ENCODE results near the gene CD47. TPM values are rescaled to one million over a fixed set of nuclear protein-coding genes. Genes with fewer than 3 reads are reported as not detected.

Gene CD47
- total RNA-seq, 1 experiment from 2014 or later, result 89.7 TPM

DNA sequence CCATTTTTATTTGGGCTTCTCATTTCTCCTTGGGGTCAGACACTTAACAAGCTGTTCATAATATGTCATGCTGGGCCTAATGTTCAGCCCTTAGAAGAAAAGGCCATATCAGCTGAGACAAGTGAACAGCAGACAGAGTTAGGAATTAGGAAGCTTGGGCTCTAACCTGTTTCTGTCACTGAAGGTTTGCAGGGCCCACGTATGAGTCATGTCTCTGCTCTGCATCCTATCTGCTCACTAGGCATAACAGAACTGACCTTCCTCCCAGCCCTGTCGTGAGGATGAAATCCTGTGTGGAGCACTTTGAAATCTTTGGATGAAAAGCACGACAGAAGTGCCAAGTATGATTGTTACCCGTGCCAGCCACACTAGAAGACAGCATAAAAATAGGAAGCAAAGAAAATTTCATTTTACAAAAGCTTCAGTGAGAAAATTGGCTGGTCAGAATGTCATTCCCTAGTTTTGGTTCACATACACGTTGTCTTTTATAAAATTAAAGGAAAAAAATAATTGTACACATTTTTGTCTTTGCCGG lies 26.5 kb upstream of the CD47 start:
- ChIA-PET CTCF (no interaction called here), POLR2A (no interaction called here)
- peak; percentile 53; the same call in 1 of the 2 replicates for ATAC-seq
- Histone ChIP-seq H3K4me3 (ENCODE audit: low read depth in 2 of 2, low read length in 2 of 2) (no peak overlapping the region), H3K27me3 (ENCODE audit: control insufficient read depth, insufficient read depth, low read length) (no peaks in the 10 kb centered on the region), H3K4me1 (ENCODE audit: control insufficient read depth, insufficient read depth, low read length) (no peaks in the 10 kb centered on the region), H3K27ac (ENCODE audit: low read length) (no peak overlapping the region), H3K9me3 (ENCODE audit: control insufficient read depth, insufficient read depth, low read depth, low read length) (no peaks in the 10 kb centered on the region), H3K36me3 (ENCODE audit: control insufficient read depth, insufficient read depth, low read length) (no peaks in the 10 kb centered on the region)
- in situ Hi-C loops (cut with HindIII; ENCODE audit: low pct_unique_long_range_greater_than_20kb, low sequenced_read_pairs), result no loop called here
- TF ChIP-seq SIN3A (IDR thresholded peaks at IDR 0.05; ENCODE audit: borderline replicate concordance, insufficient read depth, low read depth, low read length) (no peak), TCF7L2 (IDR thresholded peaks at IDR 0.05; ENCODE audit: low read depth, low read length) (no peak), POLR2AphosphoS5 (IDR thresholded peaks at IDR 0.05; ENCODE audit: low read depth, low read length) (no peak)
- TF ChIP-seq, protein P1, sequence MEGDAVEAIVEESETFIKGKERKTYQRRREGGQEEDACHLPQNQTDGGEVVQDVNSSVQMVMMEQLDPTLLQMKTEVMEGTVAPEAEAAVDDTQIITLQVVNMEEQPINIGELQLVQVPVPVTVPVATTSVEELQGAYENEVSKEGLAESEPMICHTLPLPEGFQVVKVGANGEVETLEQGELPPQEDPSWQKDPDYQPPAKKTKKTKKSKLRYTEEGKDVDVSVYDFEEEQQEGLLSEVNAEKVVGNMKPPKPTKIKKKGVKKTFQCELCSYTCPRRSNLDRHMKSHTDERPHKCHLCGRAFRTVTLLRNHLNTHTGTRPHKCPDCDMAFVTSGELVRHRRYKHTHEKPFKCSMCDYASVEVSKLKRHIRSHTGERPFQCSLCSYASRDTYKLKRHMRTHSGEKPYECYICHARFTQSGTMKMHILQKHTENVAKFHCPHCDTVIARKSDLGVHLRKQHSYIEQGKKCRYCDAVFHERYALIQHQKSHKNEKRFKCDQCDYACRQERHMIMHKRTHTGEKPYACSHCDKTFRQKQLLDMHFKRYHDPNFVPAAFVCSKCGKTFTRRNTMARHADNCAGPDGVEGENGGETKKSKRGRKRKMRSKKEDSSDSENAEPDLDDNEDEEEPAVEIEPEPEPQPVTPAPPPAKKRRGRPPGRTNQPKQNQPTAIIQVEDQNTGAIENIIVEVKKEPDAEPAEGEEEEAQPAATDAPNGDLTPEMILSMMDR (IDR thresholded peaks at IDR 0.05), result no peak
- TF ChIP-seq, protein P2, sequence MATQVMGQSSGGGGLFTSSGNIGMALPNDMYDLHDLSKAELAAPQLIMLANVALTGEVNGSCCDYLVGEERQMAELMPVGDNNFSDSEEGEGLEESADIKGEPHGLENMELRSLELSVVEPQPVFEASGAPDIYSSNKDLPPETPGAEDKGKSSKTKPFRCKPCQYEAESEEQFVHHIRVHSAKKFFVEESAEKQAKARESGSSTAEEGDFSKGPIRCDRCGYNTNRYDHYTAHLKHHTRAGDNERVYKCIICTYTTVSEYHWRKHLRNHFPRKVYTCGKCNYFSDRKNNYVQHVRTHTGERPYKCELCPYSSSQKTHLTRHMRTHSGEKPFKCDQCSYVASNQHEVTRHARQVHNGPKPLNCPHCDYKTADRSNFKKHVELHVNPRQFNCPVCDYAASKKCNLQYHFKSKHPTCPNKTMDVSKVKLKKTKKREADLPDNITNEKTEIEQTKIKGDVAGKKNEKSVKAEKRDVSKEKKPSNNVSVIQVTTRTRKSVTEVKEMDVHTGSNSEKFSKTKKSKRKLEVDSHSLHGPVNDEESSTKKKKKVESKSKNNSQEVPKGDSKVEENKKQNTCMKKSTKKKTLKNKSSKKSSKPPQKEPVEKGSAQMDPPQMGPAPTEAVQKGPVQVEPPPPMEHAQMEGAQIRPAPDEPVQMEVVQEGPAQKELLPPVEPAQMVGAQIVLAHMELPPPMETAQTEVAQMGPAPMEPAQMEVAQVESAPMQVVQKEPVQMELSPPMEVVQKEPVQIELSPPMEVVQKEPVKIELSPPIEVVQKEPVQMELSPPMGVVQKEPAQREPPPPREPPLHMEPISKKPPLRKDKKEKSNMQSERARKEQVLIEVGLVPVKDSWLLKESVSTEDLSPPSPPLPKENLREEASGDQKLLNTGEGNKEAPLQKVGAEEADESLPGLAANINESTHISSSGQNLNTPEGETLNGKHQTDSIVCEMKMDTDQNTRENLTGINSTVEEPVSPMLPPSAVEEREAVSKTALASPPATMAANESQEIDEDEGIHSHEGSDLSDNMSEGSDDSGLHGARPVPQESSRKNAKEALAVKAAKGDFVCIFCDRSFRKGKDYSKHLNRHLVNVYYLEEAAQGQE (IDR thresholded peaks at IDR 0.05; ENCODE audit: insufficient read depth in 1 of 2, low read depth in 2 of 2, low read length in 1 of 2), result no peak
- intact Hi-C loops (cut with micrococcal nuclease; ENCODE audit: unreplicated experiment), result no loop called here
- no peak for DNase-seq (ENCODE audit: low read depth, low spot score)
- no TSS peak for BruUV-seq (replicated peaks)

DNA sequence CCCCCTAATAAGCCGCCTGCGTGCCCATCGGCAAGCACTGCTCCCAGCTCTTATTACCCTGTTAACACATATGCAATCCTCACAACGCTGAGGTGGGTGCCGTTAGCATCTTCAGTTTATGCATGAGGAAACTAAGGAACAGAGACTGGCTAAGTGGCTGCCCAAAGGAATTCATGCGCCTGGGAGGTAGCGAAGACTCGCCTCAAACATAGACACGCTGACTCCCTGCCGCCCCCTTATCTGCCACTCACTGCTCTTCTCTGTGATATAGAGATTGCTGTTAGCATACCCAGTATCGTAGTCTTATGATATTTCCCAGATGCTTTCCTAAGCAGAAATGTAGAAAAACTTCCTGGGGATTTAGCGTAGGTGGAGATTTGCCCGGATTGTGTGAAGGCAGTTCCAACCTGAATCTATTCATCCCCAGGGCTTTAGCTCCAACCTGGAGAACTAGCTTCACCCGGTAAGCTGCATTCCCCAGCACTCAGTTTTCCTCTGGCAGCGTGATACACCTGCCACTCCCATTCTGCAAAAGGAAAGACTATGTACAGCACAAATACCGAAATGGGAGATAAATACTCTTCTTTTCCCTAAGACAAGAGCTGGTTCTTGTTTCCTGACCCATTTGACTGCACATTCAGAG lies 23.7 kb upstream of the CD47 start:
- ATAC-seq (no peak), DNase-seq (ENCODE audit: low read depth, low spot score) (no peak)
- Histone ChIP-seq H3K27me3 (ENCODE audit: control insufficient read depth, insufficient read depth, low read length) (no peaks in the 10 kb centered on the region), H3K4me1 (ENCODE audit: control insufficient read depth, insufficient read depth, low read length) (no peaks in the 10 kb centered on the region), H3K9me3 (ENCODE audit: control insufficient read depth, insufficient read depth, low read depth, low read length) (no peaks in the 10 kb centered on the region), H3K36me3 (ENCODE audit: control insufficient read depth, insufficient read depth, low read length) (no peaks in the 10 kb centered on the region), H3K27ac (ENCODE audit: low read length) (no peak overlapping the region), H3K4me3 (ENCODE audit: low read depth in 2 of 2, low read length in 2 of 2) (no peak overlapping the region)
- ChIA-PET POLR2A (no interaction called here), CTCF (no interaction called here)
- in situ Hi-C loops (cut with HindIII; ENCODE audit: low pct_unique_long_range_greater_than_20kb, low sequenced_read_pairs) (no loop called here), intact Hi-C loops (cut with micrococcal nuclease; ENCODE audit: unreplicated experiment) (no loop called here)
- BruUV-seq (replicated peaks), result no TSS peak
- TF ChIP-seq, protein P1 (IDR thresholded peaks at IDR 0.05), result no peak
- TF ChIP-seq SIN3A (IDR thresholded peaks at IDR 0.05; ENCODE audit: borderline replicate concordance, insufficient read depth, low read depth, low read length), result no peak
- TF ChIP-seq POLR2AphosphoS5 (IDR thresholded peaks at IDR 0.05; ENCODE audit: low read depth, low read length), result no peak
- TF ChIP-seq, protein P2 (IDR thresholded peaks at IDR 0.05; ENCODE audit: insufficient read depth in 1 of 2, low read depth in 2 of 2, low read length in 1 of 2), result no peak
- TF ChIP-seq TCF7L2 (IDR thresholded peaks at IDR 0.05; ENCODE audit: low read depth, low read length), result no peak

Data from Panc1 (cell line).